GM10847 (cell line): ENCODE results near the gene RGS6.

Experiments
- POLR2A ChIP-seq: IDR thresholded peaks from 2 replicates; pipeline ENCODE4 v1.6.1; 2011; ENCODE audit not compliant: insufficient read length; ENCODE audit errors: extremely low read depth

RGS6 gene

DNA sequence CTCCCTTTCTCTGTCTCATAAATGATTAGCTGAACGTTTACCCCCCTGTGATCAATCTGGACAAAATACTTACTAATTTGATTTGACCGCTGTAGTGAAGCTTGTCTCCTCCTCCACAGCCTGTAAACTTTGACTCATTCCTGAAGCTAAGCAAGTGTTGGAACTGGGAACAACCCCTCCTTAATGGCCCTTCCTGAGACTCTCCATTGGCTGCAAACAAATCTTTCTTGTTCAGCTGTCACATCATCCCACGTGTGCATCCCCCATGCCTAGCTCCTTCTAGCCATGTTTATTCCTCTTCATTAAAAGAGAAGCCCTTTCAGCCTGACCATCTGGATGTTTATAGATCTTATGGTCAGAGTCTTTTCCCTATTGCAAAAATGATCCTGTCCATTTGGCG, 281.2 kb downstream of the RGS6 start:
- TF ChIP-seq POLR2A: no peak

DNA sequence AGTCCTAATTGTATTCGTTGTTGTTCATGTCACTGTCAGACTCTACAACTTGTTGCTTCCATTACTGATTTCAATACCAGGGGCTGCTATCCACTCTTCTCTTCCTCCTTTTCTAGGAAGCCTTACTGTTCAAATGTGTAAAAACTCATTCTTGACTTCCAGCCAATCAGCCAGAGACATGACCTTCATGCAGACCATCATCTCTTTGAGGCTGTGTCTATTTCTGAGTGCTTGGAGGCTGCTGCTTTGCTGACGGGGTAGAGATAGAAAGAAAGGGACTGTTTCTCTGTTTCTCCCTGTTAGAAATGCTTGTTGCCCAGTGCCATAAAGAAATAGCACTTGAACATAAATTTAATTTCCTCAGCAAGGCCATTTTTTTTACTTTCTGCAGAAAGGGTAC, 282.9 kb downstream of the RGS6 start:
- TF ChIP-seq POLR2A: no peak

DNA sequence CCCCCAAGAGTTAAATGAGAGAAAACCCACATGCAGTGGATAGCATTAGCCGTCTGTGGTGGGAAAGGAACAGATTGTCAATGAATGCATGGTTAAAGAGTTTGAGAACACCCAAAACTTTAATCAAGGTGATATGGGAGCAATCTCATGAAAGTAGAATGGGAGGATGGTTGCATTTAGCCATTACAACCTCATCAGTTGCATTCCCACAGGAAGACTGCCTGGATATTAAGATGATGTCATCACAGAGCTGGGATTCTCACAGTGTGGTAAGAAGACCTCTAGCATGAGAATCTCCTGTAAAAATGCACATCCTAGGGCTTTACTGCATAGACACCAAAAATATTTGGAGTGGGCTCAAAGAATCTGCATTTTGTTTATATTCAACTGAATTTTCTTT, 284.9 kb downstream of the RGS6 start:
- TF ChIP-seq POLR2A: no peak

DNA sequence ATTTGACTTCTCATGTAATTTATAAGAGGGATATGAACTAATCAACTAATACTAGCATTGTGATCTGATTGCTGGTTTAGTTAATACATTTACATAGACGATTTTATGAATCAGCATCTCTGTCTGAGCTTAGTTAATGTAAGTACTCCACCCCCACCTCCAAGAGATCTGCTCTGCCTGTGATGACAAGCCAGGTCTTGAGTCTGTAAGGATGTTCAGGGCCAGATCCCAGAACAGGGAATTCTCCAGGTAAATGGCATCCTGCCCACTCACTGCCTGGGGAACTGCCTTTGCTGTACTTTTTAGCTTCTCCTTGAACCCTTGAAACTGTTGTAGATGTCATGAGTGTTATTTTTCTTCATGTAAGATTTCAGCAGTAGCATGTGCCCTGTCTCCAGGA, 289.8 kb downstream of the RGS6 start:
- no peak for TF ChIP-seq POLR2A

DNA sequence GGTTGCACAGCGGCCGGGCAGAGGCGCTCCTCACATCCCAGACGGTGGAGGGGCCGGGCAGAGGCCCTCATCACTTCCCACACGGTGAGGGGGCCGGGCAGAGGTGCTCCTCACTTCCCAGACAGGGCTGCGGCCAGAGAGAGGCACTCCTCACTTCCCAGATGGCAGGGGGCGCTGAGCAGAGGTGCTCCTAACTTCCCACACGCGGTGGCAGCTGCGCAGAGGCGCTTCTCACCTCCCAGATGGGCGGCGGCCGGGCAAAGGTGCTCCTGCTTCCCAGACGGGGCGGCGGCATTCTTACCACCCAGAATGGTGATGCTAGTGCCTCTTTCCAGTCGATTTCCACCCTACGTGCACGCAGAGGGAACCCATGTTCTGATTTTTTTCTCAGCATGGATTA, 304.4 kb downstream of the RGS6 start:
- TF ChIP-seq POLR2A: no peak

DNA sequence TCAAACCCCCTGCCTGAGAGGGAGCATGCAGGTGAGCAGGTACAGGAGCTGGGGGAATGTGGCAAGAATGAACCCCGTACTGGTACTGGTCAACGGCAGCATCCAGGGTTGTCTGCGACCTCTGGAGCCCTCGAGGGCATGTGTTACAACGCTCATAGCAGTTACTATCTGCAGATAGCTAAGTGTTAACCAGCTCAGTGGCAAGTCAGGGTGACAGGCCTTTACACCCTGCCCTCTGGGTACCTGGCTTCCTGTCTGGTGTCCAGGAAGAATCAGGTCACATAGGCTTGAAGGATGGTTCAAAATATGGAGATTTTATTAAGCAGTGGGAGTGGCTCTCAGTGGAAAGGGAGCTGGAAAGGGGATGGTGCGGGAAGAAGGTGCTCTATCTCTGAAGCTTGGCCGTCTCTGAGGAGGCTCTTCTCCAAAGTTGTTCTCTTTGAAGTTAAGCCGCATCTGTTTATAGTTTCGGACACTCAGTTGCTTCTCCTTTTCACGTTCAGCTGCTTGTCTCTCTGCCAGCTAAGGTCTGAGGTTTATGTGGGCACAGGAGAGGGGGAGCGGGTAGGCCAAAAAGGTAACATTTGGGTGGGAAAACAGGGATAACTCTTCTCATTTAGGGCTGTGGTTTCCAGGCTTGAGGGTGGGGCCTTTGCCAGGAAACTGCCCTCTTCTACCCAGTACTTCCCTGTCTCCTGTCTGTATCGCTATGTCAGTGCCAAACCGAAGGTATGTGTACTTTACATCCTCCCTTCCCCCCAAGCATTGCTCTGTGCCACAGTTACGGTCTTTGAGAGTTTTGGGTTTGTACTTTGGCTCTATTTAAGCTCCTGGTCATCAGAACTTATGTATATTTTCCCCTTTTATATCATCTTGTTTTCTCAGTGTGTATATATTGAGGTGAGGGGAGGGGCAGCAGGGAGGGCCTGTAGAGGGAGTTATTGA, 305.8 kb downstream of the RGS6 start:
- TF ChIP-seq POLR2A: no peak

DNA sequence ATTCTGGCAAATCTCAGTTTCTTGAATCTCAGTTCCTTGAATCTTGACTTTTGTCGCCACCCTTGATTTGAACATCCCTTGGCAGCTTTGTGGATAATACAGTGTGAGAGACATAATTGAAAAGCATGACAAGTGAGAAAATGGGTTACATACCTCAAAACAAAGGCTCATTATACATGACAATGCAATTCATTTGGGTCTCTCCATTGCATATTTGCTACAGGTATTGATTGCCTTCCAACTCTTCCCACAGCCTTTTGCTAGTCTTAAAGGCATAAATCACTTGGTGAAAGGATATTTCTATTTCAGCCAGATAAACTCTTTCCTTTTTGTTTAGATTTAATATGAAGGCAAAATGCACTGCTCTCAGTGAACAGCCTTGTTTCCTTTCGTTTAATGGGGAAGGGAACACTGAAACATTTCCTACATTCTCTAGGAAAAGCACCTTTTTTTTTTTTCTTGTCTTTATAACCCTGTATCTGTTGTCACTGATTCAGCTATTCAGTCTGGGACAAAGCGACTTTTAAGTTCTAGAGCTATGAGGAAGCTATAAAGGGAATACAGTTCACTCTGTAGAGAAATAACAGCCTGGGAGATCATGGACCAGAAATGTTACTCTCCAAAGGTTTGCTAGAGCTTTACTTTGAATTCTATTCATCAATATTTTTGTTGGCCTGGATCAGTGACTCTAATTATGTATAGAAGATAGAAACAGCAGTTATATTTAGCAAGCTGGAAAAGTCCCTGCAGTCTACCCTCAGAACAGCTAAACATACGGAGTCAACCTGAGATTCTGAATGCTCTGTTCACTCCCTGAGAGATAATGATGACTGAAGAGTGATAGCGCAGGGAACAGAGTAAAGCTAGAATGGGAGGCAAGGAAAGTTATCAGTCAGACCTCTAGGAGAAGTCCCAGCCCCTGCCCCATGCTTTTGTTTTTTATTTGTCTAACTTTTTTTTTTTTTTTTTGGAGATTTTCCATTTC, 311.4 kb downstream of the RGS6 start:
- no peak for TF ChIP-seq POLR2A

DNA sequence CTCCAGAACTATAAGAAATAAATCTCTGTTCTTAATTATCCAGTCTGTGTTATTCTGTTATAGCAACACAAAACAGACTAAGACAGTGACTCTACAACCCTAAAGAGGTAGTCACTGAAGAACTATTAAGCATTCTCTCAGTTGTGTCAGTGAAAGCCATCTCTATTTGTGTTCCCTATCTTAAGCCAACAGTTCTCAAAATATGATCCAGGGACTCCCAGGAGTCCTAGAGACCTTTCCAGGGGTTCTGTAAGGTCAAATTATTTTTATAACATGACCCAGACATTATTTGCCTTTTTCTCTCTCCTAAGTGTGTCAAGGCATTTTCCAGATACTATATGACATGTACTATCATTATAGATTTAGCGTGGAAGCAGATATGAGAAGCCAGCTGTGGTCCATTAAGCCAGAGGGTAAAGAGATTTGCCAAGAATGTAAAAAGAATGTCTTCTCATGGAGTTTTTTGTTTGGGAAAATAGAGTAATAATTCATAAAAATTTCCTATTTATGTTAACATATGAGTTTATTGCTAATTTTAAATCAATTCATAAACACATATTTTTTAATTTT, 315.8 kb downstream of the RGS6 start:
- no peak for TF ChIP-seq POLR2A

DNA sequence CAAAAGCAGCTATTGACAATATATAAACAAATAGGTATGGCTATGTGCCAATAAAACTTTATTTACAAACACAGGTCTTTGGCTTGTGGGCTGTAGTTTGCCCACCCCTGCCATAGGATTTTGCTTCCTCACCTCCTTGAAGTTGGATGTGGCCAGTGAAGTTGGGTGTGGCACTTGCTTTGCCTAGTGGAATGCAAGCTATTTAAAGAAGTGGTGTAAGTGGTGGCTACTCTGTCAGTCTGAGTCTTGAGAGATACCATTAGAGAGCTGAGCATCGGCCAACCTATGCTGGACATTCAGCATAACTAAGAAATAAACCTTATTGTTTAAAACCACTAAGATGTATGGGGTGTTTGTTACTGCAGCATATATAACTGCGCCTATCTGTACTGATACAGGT, 321.3 kb downstream of the RGS6 start:
- TF ChIP-seq POLR2A: no peak

DNA sequence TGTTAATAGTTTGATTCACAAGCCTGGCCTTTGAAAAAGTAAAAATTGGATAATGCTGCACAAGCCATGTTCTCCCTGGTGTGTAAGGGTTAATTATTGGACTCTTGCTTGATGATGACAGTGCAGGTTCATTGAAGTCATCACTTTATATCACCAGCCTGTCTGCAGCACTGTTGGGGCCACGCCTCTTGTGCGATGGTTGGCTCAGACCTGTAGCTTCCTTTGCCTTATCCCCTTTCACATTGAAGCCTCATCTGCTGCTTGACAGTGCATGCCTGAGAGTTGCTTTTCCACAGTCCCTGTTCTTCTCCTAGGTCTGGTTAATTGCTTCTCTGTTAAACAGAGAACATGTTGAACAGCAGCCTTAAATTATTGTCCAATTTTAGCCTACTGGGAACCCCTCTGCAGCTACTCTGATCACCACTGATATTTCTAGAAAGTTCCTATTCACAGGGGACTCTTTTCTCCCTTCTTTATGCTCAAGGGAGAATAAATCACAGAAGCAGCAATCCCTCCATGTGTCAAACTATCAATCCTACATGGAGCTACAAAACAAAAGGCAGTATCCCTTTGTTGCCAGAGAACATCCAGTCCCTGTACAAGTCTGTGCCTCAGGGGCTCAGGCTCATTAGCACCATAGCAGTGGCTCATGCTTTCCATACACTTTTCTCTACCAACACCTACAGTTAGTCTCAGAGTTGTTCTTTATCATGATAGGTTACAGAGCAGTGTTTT, 322.1 kb downstream of the RGS6 start:
- TF ChIP-seq POLR2A: no peak

DNA sequence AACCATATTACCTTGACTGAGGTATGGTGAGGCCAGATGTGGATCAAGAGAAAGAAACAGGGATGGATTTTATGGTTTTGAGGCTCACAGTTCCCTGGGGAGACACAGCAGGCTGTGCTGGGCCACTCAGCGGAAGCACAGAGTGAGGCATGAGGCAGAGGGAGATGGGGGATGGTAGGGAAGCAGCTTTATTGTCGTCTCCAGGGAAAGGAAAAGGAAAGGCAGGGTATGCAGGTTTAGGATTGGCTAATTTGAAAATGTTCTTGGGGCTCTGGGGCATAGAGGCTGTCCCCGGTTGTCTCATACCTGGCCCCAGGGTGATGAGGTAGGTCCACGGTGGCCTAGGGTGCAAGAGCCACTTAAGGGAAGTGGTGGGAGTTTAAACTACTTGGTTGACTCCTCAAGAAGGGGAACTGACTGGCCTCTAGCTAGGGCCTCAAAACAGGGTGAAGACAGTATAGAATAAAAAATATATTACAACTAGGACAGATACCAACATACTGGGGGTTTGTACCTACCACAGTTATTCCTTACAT, 322.8 kb downstream of the RGS6 start:
- no peak for TF ChIP-seq POLR2A

DNA sequence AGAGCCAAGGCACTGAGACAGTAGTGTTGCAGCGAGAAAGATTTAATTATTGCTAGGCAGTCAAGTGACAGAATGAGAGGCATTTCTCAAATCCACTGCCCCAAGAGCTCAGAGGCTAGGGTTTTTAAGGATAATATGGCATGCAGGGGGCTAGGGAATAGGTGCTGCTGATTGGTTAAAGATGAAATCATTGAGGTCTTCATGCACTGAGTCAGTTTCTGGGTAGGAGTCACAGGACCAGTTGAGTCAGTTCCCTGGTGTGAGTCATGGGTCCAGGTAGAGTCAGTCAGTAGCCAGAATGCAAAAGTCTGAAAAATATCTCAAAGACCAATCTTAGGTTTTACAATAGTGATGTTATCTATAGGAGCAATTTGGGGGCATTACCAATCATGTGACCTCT, 323.8 kb downstream of the RGS6 start:
- TF ChIP-seq POLR2A: no peak

DNA sequence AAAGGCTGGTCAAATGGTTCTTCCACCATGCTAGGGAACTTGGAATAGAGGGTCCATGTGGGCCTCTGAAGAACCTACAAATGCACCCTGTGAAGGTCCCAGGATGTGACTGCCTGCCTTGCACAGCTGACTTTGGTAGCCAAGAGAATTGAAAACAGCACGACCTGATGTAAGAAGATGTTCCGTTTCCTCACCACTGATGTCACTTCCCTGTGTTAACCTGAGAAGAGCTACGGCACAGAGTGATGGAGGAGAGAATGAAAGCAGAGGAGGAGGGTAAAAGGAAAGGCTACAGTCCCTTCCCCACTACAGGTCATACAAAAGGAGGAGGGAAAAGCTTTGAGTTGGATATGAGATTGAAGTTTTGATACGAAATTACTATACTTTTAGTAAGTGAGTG, 328.8 kb downstream of the RGS6 start:
- TF ChIP-seq POLR2A: no peak

DNA sequence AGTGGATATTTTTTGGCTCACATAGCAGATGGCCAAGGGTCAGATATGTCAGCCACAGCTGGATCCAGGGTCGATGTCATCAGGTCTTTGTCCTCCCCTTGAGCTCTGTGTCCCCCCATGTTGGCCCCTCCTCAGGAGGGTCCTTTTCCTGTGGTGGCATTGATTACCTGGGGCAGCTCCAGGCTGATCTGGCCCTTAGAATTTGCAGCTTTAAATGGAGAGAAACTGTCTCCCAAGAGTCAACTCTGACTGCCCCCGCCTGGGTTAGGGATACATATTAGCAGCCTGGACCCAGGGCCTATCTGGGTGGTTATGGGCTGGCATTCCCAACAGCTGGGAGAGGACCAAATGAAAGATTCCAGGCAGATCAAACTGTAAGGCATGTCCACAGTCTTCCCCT, 330.5 kb downstream of the RGS6 start:
- TF ChIP-seq POLR2A: no peak

DNA sequence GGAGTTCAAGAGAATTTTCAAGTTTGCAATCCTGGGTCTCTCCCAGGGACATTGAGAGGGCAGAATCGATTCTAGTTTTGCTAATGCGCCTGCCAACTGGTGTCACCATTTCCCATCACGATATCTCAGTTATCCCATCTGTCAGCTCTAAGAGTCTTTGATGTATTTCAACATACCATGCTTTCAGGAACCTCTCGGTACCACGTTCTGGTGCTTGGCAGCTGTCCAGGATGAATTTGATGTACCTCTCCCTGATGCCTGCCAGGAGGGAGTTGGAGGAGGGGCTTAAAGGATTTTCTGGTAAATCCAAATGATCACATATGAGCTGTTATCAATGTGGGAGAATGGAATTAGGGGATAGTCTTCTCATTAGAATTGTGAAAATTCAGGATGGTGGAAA, 332.5 kb downstream of the RGS6 start:
- no peak for TF ChIP-seq POLR2A
